NCI-H345 (cell line): Measurements from ENCODE around the gene GFAP.

ENCODE experiments used
- DNase-seq: peaks from one replicate; lab custom pipeline; 2025; lab: John Stamatoyannopoulos, UW

GFAP gene

DNA sequence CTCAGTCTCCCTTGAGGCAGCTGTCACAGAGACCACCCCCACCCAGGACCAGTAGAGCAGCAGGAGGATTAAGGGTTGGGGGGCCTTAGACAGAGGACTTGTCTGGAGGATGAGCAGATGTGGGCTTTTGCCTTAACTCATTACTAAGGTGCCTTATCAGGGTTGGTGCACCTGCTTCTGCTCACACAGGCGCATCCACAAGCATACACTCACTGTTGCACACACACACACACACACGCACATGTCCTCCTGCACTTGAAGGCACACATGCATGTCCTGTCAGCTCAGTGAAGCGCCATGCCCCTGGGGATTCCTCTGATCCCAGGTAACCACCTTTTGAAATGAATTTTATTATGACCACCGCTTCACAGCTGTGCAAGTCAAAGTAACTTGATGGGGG lies 1.2 kb downstream of the GFAP start:
- peak; percentile 8 for DNase-seq

DNA sequence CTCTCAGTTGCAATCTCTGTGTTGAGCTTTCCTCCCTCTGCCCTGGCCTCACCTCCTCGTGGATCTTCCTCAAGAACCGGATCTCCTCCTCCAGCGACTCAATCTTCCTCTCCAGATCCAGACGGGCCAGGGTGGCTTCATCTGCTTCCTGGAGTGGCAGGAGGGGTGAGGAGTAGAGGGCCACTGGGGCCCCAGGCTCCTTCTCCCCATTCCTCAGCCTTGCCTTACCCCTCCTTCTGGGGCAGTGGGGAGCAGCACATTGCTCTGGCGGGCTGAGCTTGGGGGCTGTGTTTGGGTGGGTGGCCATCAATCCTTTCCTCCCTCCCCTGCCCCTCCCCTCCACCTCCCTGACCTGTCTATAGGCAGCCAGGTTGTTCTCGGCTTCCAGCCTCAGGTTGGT lies 1.6 kb downstream of the GFAP start:
- no peak for DNase-seq

DNA sequence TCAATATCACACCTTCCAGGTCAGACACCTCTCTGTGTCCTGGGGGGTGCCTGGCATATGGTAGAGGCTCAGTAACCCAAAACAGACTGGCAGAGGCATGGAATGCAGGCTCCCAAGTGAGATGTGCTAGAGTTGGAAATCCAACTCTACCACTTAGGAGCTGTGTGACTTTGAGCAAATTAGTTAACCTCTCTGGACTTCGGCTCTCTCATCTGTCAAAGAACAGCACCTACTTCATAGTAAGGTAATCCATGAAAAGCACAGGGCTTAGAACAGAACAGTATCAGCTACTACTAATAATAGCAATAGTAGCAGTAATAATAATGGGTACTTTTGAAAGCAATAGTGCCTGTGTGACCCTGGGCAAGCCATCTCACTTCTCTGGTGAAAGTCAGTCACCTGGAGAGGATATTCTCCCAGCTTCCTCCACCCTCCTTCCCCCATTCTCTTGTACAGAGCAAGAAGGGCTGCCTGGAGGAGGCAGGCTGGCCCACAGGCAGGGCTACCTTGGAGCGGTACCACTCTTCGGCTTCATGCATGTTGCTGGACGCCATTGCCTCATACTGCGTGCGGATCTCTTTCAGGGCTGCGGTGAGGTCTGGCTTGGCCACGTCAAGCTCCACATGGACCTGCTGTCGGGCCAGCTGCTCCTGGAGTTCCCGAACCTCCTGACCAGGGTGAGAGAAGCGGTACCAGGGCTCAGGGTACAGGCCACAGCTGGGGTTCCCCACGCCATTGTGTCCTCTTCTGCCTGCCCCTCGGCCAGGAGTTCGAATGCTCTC lies 2.3 kb downstream of the GFAP start:
- no peak for DNase-seq

DNA sequence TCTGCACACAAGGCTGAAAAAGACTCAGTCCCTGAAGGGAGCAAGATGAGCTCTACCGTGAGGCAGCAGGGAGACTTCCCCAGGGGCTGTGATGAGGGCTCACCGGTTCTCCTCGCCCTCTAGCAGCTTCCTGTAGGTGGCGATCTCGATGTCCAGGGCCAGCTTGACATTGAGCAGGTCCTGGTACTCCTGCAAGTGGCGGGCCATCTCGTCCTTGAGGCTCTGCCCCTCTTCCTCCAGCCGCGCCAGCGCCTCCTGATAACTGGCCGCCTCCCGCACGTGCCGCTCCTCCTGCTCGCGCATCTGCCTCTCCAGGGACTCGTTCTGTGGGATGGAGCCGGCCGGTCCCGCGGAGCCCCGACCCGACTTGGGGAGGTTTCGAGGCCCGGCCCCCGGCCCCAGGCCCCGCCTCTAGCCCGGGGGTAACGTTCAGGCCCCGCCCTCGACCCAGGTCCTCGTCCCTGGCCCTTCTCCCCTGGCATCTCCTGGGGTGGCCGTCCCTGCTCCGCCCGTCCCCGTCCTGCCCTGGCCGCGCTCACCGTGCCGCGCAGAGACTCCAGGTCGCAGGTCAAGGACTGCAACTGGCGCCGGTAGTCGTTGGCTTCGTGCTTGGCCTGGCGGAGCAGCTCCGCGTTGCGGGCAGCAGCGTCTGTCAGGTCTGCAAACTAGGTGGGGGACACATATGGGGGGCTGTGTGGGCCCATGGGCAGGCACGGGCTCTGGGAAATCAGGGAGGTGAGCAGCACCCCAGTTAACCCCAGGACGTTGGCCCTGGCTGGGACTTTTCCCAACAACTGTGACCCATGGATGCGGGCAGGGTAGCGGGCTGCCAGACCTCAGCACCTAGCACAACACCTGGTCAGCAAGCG lies 3.9 kb downstream of the GFAP start:
- DNase-seq: peak; percentile 15

DNA sequence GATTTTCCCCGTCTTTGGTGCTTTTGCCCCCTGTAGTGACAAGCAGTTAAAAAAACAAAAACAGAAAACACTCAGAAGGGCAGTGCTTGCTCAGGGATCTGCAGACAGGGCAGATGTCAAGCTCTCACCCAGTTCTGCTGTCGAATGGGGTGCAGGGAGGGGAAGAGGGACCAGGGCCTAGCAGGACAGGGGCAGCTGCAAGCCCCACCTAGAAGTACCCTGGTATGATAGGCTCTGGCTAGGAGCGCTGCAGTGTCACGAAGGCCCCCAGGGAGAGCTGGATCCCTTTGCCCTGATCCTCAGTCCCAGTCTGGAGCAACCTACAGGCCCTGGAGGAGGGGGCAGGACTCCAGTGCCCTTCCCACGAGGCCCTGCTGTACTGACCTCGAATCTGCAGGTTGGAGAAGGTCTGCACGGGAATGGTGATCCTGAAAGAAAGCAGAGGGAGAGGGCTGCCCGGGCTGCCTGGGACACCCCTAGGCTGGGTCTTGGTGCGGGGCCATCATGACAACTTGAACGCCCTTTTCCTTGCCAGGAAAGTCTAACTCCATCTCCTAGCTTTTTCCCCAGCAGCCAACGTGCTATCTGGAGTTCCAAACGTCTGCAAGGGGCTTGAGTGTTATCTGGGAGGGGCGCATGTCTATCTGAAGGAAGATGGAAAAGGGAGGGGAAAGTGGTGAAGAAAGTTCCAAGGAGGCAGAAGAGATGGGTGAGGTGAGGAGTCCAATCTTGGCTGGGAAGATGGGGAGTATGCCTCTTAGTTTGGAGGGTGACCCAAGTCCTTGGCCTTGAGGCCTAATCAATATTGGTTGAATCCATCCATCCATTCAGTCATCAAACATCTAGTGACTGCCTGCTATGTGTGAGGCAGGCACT lies 4.8 kb downstream of the GFAP start:
- DNase-seq: no peak

DNA sequence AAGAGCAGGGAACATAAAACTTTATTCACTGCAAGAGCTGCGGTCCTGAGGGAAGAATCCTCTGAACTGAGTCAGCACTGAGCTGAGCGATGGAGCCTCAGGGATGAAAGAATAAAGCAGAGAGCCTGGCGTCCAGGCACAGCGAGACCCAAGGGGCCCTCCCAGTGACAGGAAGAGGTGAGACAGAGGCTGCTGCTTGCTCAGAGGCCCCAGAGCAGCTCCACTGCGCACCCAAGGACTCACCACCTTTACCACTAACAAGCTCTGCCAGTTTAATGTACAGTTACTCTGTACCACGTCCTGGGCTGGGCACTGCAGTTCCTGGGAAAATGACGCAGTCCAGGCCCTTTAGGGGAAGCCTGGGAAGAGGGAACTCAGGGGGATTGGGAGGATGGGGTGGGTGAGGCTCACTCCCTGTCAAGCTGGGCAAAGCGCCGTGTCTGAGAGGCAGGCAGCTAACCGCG lies 5.6 kb downstream of the GFAP start:
- DNase-seq: no peak

DNA sequence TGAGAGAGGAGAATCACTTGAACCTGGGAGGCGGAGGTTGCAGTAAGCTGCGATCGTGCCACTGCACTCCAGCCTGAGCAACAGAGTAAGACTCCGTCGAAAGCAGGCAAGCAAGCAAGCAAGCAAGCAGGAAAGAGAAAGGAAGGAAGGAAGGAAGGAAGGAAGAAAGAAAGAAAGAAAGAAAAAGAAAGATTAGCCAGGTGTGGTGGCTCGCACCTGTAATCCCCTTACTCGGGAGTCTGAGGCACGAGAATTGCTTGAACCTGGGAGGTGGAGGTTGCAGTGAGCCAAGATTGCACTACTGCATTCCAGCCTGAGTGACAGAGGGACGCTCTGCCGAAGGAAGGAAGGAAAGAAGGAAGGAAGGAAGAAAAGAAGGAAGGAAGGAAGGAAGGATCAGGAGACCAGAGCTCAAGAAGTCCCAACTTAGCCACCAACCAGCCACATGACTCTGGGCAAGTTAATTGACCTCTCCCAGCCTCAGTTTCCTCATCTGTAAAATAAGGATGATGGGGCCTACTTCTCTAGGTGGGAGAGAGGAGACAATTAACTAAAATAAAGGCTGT lies 6.5 kb downstream of the GFAP start:
- DNase-seq: no peak

DNA sequence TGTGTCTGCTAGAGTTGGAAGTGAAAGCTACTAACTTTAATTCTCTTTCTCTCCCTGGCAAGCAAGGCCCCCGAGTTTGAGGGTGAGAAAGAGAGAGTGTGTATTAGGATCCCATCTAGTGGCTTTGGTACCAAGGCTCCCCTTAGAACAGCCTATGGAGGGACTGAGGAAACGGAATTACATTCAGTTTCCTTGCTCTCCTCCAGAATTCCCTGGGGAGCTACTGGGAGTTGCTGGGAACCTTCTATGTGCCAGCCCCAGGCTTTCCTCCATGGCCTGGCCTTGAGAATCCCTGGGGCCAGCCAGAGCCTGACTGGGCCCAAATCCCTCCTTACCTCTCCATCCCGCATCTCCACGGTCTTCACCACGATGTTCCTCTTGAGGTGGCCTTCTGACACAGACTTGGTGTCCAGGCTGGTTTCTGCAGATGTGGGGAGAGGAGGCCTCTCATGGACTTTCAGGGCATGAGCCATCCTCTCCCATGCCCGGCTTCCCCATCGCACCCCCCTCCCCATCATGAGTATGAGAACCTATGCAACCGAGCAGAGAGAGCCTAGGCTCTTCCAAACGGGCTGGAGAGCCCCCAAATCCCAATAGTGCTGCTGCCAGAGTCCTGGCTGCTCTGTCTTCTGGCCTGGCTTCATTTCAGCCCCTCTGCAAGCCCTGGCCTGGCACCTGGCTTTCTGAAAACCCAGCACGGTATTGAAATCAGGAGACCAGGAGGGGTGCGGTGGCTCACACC lies 7.4 kb downstream of the GFAP start:
- DNase-seq: no peak

DNA sequence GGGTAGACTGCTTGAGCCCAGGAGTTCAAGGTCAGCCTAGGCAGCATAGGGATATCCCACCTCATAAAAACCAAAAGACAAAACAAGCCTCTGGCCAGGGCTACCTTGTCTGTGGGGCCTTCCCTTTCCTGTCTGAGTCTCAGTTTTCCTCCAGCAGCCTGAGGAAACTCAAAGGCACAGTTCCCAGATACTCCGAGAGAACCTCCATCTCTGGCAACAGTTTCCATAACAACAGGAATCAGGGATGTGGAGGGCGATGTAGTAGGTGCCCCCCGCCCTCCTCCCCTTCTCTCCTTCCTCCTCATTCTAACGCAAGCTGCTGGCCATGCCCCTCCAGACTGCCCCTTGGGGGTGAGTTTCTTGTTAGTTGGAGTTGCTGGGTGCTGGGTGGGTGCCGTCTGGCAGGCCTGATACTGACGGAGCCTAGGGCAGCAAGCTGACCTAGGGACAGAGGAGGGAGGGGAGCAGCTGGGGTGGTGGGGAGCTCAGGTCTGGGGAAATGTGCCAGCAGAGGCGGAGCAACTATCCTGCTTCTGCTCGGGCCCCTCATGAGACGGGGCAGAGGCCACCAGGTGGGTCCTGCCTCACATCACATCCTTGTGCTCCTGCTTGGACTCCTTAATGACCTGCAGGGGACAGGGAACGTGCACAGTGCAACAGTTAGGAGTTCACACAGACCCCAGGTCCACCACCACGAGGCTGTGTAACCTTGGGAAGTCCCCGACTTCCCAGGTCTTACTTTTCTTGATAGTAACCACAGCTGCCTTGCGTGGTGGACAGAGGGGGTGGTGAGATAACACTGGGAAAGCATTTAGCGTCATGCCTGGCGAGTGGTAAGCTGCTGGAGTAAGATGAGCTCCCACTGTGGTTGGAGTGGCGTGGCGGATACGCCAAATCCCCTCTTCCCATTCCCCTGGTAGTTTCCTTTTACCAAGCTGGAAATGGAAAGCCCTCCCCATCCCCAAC lies 8.3 kb downstream of the GFAP start:
- no peak for DNase-seq

DNA sequence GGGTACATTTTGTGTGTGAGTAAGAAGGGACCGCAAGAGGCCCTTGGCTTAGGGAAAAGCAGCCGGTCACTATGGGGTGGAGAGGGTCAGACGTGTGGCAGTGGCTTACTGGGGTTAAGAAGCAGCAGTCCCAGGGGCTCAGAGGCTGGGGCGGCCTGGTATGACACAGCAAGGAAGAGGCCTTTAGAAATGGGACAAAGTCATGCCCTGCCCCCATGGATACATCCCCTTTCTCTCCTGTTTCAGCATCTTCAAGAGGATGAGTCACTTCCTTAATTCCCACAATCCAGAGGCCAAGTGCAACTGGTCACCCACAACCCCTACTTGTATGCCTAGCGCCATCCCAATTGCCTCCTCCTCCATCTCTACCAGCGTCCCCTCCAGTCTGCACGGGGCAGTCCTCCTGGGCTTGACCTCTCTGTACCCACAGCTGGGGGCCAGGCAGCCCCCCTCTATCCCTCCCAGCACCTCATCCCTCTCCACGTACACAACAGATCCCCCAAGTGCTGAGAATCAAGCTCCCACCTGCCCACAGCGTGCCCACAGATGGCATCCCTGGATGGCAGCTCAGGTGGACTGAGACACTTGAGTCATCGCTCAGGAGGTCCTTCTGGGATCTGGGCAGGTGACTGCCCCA lies 9.2 kb downstream of the GFAP start:
- DNase-seq: no peak

DNA sequence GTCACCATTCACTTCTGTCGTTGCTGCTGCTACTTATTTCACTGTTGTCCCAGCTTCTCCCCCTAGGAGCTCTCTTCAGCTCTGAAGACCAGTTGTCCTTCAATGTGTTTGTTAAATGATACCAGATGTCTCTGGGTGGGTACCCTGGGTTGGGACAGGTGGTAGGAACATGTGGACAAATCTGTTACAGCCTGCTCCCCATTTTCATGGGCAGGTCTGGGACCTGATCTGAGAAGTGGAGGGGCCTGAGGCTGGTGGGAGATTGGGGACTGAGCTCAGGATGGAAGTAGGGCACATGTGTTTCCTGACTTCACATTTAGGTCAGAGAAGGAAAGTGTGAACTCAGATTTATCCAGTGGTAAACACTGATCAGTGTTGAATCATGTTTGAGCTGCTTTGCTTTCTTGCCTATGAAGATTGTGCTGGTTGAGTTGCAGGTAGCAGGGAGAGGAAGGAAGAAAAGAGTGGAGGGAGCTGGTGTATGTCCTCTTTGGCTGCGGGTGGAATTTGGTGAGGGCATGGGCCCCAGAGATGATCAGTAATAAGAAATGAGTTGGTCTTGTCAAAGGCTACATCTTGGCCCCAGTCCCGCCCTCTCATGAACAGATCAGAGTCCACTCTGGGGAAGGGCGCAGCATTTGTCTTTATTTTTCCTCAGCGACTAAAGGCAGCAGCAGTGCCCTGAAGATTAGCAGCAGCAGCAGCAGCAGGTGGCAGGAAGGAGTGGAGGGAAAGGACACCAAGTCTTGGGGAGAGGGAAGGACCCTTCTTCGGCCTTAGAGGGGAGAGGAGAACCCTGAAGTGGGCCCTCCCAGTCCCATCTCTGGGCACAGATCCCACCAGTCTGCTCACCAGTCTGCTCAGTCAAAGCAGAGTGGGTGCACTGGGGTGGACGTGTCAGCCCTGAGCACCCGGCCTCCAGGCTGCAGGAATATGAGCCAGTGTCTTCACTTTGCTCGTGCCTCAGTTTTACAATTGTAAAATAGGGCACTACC lies 10.0 kb downstream of the GFAP start:
- DNase-seq: no peak

DNA sequence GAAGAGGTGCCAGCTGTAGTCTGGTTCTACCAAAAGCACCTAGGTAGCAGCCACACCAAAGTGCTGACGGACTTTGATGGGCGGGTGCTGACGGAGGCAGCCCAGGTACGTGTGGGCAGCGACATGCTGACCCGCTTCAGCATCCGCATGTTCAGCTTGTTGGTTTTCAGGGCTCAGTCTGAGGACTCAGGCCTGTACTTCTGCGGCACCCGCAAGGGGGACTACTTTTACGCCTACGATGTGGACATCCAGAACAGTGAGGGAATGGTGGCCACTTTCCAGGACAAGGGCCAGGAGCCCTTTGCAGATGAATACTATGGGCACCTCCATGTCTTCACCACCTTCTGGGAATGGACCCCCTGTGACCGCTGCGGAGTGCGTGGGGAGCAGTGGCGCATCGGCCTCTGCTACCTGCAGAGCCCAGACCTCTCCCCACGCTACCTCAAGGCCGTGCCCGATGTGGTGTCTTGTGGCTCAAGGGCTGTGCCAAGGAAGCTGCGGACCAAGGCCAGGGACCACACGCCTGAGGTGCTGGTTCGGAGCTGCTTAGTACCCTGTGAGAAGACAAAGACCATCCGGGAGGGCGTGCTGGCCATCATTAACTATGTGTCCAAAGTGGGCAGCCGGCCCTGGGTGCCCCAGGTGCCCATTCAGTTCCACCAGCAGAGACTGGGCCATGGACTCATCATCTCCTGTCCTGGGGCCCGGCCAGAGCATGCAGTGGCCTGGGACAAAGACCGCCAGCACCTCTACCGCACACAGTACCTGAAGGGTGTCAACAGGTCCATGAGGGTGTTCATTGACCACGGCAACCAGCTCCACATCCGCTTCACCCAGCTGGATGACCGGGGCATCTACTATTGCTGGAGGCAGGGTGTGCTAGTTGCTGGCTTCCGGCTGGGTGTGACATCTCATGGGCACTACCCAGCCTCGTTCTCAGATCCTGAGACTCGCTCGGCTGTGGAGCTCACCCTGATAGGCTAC lies 11.0 kb downstream of the GFAP start:
- no peak for DNase-seq

DNA sequence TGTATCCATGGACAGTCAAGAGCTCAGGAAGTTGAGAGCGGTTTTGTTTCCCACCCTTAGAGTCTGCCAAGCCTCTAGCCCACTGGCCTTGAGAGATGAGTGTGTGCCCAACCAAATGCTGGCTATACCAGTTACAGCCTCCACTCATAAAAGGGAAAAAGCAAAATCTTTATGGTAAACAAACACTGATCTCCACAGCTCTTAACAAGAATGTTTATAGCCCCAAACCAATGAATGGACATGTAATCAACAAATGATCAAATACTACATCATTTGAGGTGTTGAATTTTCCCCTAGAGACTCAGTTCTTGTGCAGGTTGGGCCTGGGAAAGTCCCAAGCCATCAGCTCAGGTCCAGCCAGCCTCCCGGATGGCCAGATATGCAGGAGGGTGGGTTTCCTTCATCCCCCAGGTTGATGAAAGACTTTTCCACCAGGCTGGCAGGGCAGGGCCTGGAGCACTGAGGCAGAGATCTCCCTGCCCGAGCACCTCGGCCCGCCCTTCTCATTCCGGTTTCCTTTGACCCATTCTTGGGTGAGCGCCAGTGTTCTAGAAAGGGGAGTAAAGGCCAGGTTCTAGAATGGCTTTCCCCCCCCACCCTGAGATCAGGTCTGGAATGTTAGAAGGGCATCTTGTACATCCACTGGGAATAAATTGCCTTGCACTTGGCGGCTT lies 12.2 kb downstream of the GFAP start:
- no peak for DNase-seq

DNA sequence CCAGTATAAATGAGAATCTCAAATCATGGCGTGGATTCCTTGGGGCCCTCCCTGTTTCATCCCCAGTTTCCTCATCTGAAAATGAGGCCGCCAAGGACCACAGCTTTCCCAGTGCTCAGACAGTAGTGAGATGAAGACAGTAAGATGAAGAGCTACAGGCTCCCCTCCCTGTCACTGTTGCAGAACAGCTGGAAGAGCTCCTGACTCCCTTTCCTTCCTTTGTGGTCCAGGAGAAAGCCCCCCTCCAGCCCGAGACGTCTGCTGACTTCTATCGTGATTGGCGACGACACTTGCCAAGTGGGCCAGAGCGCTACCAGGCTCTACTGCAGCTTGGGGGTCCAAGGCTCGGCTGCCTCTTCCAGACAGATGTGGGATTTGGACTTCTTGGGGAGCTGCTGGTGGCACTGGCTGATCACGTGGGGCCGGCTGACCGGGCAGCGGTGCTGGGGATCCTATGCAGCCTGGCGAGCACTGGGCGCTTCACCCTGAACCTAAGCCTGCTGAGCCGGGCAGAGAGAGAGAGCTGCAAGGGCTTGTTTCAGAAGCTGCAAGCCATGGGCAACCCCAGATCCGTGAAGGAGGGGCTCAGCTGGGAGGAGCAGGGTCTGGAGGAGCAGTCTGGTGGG lies 13.1 kb downstream of the GFAP start:
- no peak for DNase-seq

DNA sequence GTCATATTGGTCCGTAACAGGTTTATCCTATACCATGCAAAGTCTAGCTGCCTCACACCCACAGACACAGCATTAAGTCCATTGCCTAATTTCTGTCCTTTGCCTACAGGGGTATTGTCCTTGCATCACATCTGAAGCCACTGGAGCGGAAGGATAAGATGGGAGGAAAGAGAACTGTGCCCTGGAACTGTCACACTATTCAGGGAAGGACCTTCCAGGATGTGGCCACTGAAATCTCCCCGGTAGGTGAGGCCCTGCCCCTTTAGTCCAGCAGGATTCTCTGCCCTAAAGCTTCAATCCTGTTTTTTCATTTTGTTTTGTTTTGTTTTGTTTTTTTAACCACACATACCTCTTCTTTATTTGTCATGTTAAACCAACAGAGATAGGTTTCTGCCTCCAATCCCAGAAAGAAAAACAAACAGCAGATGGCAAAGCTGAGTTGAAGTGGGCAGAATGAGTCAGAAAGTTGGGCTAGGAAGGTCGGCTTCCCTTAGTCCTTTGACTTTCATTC lies 13.8 kb downstream of the GFAP start:
- DNase-seq: no peak

DNA sequence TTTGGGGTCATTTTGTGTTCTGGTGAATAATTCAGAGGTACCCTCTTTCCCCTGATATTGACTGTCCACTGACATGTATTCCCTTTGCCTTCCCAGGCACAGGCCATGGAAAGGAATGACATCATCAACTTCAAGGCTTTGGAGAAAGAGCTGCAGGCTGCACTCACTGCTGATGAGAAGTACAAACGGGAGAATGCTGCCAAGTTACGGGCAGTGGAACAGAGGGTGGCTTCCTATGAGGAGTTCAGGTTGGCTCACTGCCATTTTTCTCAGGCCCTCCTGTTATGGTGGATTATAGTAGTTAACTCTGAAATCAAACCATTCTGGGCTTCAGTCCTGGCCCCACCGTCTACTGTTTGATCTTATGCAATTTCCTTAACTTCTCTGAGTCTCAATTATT lies 14.4 kb downstream of the GFAP start:
- no peak for DNase-seq
